Heart left ventricle (tissue), 13 donors: ENCODE results near the gene ACTR1B.

ENCODE experiments used
- POLR2A ChIP-seq, 2 donors: fragments of 450-650 bp; IDR thresholded peaks; one replicate each; pipeline ENCODE4 v1.6.1; 2017; ENCODE audit warnings: antibody characterized with exemption in 2 of 2, mild to moderate bottlenecking in 2 of 2, moderate library complexity in 2 of 2
- TF ChIP-seq, protein P1 (sequence below), 12 donors: fragments of 200-600 bp; sonication (generic) in 4 of 12; IDR thresholded peaks; one replicate each; pipeline versions ENCODE4 v1.5.0 to v1.8.0; 2018 to 2022; ENCODE audit warnings: antibody characterized with exemption in 12 of 12, mild to moderate bottlenecking in 5 of 12
- donor health status: ischemic (EF 13 %, LVEDD 7.1; RV severe dilation, severe dysfunction).
- donor health status: DM: no; HTN: yes; CAD: no.
- donor health status: DM: no; HTN: no; CAD: no.
- donor health status: ischemic (EF 25% LVEDD 6.9; RV normal size, moderate dysfunction).
- donor health status: ischemic (EF 25% LVEDD 5.7; RV mildly dilated, moderate dysfunction).
- donor health status: ischemic (EF 35%, LVEDD 5.7; RV mildly dilated, moderate dysfunction).
- donor health status: nonischemic (EF 11% LVEDD 7.7; RV severe dilation, severe dysfunction).
- donor health status: DM: yes; HTN: yes; CAD: no.
- donor health status: PGD.
- donor health status: ischemic (EF 29% LVEDD 5.4; RV normal size, mild dysfunction).
- donor health status: nonischemic (EF 23%, LVEDD 6.1; RV moderate dilation, normal function).

DNA sequence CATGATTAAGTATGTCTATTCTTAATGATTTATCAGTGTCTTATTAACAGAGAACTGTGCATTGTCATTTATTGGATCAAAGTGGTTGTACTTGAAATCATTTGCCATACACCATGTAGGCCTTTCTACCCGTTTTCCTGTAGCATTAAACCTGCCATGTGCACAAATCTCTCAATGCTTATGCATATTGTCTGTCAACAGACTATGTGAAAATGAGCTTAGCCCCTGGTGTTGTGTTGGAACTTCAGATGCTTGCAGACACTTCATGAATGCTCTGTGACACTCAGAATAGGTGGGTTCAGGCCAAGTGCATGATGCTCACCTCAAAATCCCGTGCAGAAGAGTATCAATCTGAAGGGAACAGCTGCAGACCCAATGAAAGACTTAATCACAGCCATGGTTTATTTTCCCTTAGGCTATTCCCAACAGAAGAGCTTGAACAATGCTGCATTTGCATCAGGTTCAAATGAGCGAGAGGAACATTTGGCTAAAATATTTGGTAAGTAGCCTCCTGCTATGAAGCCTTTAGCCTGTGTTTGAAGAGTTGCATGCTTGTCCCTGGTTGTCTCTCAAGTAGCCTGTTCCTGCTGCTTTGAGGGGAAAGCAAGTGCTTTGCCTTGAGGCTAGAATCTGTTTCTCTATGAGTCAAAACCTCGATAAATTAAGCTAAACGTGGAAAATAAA, 11.7 kb upstream of the ACTR1B start:
- TF ChIP-seq, protein P1, sequence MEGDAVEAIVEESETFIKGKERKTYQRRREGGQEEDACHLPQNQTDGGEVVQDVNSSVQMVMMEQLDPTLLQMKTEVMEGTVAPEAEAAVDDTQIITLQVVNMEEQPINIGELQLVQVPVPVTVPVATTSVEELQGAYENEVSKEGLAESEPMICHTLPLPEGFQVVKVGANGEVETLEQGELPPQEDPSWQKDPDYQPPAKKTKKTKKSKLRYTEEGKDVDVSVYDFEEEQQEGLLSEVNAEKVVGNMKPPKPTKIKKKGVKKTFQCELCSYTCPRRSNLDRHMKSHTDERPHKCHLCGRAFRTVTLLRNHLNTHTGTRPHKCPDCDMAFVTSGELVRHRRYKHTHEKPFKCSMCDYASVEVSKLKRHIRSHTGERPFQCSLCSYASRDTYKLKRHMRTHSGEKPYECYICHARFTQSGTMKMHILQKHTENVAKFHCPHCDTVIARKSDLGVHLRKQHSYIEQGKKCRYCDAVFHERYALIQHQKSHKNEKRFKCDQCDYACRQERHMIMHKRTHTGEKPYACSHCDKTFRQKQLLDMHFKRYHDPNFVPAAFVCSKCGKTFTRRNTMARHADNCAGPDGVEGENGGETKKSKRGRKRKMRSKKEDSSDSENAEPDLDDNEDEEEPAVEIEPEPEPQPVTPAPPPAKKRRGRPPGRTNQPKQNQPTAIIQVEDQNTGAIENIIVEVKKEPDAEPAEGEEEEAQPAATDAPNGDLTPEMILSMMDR (IDR thresholded peaks at IDR 0.05): no peak
- TF ChIP-seq POLR2A (IDR thresholded peaks at IDR 0.05): no peak
